ENCODE results near the gene MAST3. TPM values are rescaled to one million over a fixed set of nuclear protein-coding genes. Genes with fewer than 3 reads are reported as not detected.

MAST3 gene
- total RNA-seq, 2 donors from 2014 or later: 6.1 to 10.8 TPM

- TF ChIP-seq POLR2AphosphoS5 (IDR thresholded peaks at IDR 0.05) (no peak), CTCF (IDR thresholded peaks at IDR 0.05) (no peak), POLR2A (IDR thresholded peaks at IDR 0.05) (no peak)
- peaks cover 0 to 15% of the 10 kb centered on the region in 2 donors for H3K36me3 ChIP-seq
- H3K9me3 ChIP-seq: no peaks in the 10 kb centered on the region
- intact Hi-C loops (cut with DNase I): no loop called here
- H3K27ac ChIP-seq: no peak overlapping the region
- H3K27me3 ChIP-seq (replicated peaks; ENCODE audit: insufficient read depth): no peaks in the 10 kb centered on the region
- H3K4me3 ChIP-seq: no peak overlapping the region
- no peaks in the 10 kb centered on the region for H3K4me1 ChIP-seq (replicated peaks)
- 96% methylated on average over 16 of the region's 19 CpGs for WGBS
- no peak for DNase-seq (ENCODE audit: low spot score)
Measured at GRCh38 chr19:18145391-18145999, 47.9 kb downstream of the MAST3 start.

- H3K27me3 ChIP-seq (replicated peaks; ENCODE audit: insufficient read depth): no peaks in the 10 kb centered on the region
- intact Hi-C loops (cut with DNase I): no loop called here
- no peak overlapping the region for H3K27ac ChIP-seq
- TF ChIP-seq POLR2A (IDR thresholded peaks at IDR 0.05): no peak
- TF ChIP-seq CTCF (IDR thresholded peaks at IDR 0.05): no peak
- no peak for TF ChIP-seq POLR2AphosphoS5 (IDR thresholded peaks at IDR 0.05)
- WGBS: 93% methylated on average over 13 of the region's 13 CpGs
- H3K4me1 ChIP-seq (replicated peaks): no peaks in the 10 kb centered on the region
- H3K4me3 ChIP-seq: no peak overlapping the region
- no peak for DNase-seq (ENCODE audit: low spot score)
- no peaks in the 10 kb centered on the region for H3K9me3 ChIP-seq
- peaks cover 0 to 15% of the 10 kb centered on the region in 2 donors for H3K36me3 ChIP-seq
Measured at GRCh38 chr19:18147396-18147795, 49.8 kb downstream of the MAST3 start.

GRCh38 chr19:18149596-18149975 is 52.0 kb downstream of the MAST3 start:
- peaks cover 4% of the 10 kb centered on the region for H3K4me1 ChIP-seq (replicated peaks)
- H3K4me3 ChIP-seq: no peak overlapping the region
- H3K27me3 ChIP-seq (replicated peaks; ENCODE audit: insufficient read depth): no peaks in the 10 kb centered on the region
- H3K27ac ChIP-seq: no peak overlapping the region
- intact Hi-C loops (cut with DNase I): no loop called here
- DNase-seq (ENCODE audit: low spot score): no peak
- no peaks in the 10 kb centered on the region for H3K9me3 ChIP-seq
- peaks cover 0 to 15% of the 10 kb centered on the region in 2 donors for H3K36me3 ChIP-seq
- WGBS: 87% methylated on average over 11 of the region's 16 CpGs
- TF ChIP-seq POLR2A (IDR thresholded peaks at IDR 0.05) (no peak), CTCF (IDR thresholded peaks at IDR 0.05) (no peak), POLR2AphosphoS5 (IDR thresholded peaks at IDR 0.05) (no peak)

GRCh38 chr19:18150776-18151624 is 53.4 kb downstream of the MAST3 start:
- intact Hi-C loops (cut with DNase I): loop anchor here (5.0 to 10.0 kb wide), 2 partner anchors 34 to 146 kb away; partner anchors contain the start of gene ARRDC2
- H3K36me3 ChIP-seq: peaks cover 0 to under 1% of the 10 kb centered on the region in 2 donors
- peaks cover 6% of the 10 kb centered on the region for H3K4me1 ChIP-seq (replicated peaks)
- no peaks in the 10 kb centered on the region for H3K27me3 ChIP-seq (replicated peaks; ENCODE audit: insufficient read depth)
- H3K27ac ChIP-seq: no peak overlapping the region
- no peak overlapping the region for H3K4me3 ChIP-seq
- H3K9me3 ChIP-seq: no peaks in the 10 kb centered on the region
- DNase-seq (ENCODE audit: low spot score): no peak
- no peak for TF ChIP-seq POLR2A (IDR thresholded peaks at IDR 0.05)
- TF ChIP-seq CTCF (IDR thresholded peaks at IDR 0.05): no peak
- TF ChIP-seq POLR2AphosphoS5 (IDR thresholded peaks at IDR 0.05): no peak
- whole genome bisulfite sequencing: 85% methylated on average over 18 of the region's 18 CpGs

All from prostate gland (tissue), 2 donors.